CD4-positive, alpha-beta T cell treated with Interleukin-15 for 4 hours (primary cell): ENCODE measurements around the gene BGN.

Experiments
- DNase-seq: peaks from one replicate; pipeline ENCODE4 v3.0.0-alpha.2; 2020; ENCODE audit warnings: low spot score

The BGN gene

DNA sequence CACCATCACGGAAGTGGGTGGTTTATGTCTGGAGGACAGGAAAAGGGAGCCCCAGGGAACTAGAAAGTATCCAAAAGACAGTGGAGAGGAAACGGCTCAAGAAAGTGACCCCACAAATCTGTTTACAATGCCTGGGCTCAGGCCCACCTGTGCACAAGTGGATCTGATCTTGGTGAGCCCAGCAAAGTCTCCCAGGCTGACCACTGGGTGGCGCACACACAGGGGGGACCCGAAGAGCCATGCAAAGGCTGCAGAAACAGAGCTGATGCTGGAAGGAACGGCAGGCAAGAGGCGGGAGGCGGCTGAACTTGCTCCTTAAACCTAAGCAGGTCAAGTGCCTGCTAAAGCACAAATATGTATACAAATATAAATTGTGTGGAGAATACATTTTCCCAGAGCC, 34.0 kb upstream of the BGN start:
- DNase-seq = peak; percentile 33

DNA sequence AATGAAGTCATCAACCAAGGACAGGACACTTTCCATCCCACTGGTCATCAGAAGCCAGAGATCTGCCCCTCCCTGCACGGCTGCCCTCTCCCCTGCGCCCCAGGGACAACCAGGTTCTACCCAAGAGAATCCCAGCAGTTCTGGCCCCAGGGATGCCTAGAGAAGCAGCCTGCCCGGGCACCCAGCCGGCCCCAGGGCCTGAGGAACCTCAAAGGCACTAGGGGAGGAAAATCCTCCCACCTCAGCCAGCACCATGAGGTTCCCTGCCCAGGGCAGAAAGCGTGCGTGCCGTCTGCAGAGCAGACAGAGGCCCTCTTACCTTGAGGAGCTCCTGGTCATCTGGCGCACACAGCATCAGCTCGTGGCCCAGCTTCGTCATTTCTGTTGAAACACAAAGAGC, 32.5 kb upstream of the BGN start:
- DNase-seq = no peak

DNA sequence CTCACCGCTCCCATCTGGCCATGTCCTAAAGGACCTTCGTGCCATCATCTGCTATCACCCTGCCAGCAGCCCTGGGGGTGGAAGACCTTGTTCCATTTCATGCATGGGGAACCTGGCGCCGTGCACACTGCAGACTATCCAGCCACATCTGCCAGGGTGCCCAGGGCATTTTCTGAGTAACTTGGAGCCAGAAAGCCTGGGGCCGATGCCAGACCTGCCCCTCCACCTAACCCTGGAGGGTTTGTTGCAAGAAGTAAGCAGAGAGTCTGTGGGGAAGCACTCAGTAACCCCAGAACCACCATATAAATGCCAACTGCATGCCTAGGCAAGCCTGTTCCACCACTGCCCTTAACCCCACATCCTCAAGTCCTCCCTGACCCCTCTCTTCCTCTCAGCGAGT, 31.7 kb upstream of the BGN start:
- no peak for DNase-seq

DNA sequence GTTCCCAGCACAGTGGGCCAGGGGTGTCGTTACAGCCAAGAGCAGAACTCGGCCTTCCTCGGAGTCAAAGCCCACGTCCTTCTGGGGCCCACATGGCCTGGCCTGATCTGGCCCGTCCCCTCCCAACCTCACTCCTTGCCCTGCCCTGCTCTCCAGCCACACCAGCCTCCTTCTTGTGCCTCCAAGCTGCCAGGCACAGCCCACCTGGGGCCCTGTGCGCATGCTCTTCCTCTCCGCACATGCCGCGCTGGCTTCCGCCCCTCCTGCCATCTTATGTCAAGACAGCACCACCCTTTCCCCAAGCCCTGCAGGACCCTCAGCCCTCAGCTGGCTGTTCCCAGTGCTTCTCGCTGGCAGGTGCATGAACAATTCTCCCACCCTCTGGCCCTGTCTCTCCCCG, 31.2 kb upstream of the BGN start:
- no peak for DNase-seq

DNA sequence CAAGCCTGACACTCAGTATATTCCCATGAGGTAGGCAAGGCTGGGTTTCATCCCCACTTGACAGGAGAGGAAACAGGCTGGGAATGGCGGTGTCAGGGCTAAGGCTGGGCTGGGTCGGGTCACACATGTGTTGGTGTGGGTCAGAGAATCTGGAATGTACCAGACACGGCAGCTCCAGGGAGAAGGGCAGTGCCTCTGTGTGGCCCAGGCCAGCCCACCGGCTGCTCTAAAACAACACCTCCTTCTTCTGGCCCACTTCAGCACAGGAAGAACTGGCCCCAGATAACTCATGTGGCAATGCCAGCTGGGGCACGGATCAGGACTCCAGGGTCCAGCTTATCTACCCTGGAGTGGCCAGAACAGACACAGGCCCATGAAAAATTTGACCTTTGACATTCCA, 30.7 kb upstream of the BGN start:
- no peak for DNase-seq

DNA sequence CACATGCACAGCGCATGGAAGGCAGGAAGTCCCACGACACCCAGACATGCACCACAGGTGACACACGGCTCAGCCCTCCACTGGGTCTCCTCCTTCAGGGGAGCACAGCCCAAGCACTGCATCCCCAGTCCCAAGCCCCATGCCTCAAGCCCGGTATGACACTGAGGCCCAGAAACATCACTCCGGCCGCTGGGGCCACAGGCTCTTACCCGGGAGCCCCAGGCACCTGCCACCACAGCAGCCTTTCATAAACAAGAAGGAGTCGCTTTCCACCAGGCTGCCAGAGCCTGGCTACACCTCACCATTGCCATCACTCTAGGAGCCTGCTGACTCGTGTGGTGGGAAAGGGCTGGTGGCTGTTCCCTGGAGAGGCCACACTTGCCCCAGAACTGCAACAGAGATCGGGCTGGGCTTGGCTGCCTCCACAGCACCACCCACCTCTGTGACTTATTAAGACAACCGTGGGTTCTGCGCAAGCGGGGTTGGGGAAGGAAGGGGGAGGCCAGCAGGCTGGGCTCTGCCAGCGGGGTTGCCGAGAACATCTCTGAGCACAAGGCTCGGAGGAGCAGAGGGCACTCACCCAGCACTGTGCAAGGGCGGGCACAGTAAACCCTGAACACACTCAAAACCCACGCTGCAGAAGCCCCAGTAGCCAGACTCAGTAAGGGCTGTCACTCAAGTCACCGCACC, 28.9 kb upstream of the BGN start:
- no peak for DNase-seq

DNA sequence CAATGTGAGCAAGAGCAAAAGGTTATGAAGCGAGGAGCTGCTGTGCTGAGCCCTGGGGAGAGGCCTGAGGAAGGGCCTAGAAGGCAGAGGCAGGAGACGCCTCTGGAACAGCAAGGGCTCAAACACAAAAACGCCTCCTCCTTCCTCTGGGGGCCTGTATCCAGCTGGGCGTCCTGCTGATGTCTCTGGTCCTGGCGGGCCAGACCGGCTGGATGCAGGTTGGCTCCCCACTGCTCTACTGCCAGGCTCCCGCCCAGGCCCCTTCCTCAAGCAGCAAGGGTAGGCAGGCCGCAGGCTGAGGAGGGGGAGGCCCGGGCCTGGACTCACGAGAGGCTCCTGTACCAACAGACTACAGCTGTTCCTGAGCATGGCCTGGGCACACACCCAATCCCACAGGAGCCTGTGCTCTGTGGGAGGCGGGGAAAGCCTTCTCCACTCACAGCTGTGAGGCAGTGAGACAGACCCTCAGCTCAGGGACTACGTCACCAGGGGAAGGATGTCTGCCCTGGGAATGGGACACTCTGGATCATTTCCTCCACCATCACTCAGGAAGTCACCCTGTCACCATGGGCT, 26.7 kb upstream of the BGN start:
- no peak for DNase-seq

DNA sequence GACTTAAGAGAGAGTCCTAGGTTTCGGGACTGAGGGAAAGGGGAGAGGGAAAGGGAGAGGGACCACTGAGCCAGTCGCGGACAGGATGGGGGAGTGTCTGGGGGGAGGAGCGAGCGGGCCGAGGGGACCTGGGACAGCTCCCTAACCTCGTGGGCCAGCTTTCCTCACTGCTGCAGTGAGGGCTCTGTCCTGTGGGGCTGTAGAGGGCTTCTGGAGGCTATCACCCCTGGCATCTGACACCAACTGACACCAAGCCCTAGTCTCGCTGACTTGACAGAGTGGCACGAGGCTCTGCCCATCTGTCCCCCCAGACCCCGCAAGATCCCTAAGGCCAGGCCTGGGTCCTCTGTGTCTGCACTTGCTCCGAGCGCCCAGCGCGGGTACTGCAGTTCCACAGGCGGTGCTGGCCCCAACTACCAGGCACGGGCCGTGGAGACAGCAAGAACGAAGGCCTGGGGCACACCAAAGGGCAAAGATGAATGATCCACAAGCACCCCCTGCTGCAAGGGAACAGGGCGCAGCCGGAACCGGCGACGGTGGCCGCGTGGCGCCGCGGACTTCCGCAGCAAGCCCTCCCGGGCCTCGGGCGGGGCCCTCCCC, 24.9 kb upstream of the BGN start:
- DNase-seq = peak; percentile 43

DNA sequence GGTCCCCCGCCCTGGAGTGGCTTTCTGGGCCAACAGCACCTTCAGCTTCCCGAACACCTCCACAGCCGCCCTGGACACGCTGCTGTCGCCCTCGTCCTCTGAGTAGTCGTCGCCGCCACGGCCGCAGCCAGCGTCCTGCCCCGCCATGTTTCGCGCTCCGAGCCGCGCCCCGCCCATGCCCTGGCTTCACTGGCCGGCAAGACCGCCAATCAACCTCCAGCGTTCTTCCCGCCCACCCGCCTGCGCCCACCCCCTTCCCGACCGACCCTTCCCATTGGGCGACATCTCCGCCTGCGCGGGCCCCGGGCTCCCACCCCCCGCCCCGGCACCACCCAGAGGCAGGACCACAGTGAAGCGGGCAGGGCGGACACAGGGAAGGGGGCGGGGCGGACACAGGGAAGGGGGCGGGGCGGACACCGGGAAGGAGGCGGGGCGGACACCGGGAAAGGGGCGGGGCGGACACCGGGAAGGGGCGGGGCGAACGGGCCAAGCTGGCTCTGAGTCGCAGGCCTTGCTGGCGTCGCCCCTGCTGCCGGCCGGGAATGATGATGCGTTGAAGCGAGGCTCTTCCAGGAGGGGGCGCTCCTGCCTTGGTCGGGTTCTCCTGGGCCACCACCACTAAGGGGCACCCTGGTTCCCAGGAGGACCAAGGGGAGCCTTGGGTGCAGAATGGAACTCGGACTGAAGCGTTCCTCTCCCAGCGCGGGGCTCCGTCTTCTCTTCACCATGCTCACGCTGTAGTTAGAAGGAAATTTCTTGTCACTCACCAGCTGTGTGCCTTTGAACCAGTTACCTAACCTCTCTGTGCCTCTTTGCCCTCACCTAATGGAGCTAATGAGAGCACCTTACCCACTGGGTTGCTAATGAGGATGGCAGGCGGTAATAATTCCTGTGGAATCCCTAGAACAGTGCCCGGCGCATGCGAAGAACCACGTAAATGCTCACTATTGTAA, 24.1 kb upstream of the BGN start, which contains the start of gene HAUS7:
HAUS7 (minus strand) TSS at position 166 of the 953 bp plus-strand sequence; CDS start at position 147, 19 bp downstream.
- DNase-seq = peak; percentile 88

DNA sequence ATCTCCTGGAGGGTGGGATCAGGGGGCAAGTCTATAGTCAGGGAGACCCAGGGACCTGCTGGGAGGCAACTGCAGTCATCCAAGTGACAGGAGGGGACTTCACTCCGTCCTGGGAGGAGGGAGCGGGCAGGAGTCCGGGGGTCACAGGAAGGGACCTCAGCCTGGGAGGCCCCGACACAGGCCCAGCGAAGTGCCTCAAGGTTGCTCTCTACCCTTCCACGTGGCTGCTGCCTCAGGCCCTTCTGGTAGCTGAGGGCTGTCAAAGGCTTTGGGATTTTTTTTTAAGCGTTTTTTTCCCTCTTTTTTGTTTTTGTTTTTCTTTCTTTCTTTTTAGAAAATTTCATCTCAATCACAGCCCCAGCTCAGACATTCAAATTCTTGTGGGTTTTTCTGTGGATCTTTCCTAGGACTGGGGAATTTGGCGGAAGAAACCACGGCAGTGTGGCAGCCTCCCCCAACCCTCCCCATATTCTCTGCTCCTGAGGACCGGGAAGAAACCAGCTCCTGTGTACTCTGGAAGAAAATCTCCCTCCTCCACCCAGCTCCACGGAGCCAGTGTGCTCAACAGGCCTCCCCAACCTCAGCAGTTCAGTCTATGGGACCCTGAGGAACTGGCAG, 23.0 kb upstream of the BGN start:
- no peak for DNase-seq

DNA sequence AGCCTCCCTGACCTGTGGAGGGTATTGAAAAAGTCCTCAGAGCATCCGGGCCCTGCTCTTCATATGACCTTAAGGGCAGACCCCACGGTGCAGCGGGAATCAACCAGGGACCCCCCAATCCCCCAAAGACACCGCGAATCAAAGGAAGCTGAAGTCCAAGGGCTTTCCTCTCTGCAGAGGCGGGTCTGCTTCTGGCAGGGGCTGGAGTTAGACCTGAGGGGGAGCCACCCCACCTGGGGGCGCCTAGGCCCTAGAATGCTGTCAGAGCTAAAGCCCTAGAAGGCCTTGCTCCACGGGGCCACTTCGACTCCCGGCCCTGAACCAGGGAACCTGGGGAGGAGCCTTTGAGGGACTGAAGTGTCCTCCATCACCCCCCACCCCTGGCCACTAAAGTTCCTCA, 21.7 kb upstream of the BGN start:
- no peak for DNase-seq

DNA sequence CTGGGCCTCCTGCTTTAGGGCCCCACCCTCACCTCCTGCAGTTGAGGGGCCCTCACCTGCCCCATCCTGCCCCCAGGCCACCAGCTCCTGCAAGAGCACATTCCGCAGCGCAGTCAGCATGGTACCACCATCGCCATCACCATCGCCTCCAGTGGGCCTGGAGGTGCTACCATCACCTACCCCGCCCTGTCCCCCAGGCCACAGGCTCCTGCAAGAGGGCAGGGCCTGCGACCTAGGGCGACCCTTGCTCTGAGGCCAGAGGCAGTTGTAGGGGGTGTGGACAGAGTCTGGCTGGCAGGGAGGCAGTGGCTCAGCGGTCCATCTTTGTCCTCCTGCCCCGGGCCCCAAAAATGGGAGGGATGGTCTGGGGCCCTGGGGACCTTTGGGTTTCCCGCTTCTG, 20.5 kb upstream of the BGN start:
- no peak for DNase-seq

DNA sequence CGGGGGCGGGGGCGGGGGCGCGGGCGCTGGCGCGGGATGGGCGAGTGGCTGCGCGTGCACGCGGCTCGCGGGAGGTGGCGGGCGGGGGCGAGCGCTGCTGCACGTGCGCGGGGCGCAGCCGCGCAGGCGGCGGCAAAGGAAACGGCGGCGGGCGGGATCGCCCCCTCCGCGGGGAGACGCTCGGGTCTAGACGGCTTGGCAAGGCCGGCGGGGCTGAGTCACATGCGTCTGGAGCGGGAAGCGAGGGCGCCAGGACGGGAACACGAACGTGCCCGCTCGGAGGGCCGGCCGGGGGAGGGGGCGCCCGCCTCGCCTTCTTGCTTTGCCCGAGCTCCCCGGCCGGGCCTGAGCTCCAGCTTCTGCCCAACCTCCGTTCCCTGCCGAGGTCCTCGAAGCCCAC, 20.1 kb upstream of the BGN start:
- peak; percentile 32 for DNase-seq

DNA sequence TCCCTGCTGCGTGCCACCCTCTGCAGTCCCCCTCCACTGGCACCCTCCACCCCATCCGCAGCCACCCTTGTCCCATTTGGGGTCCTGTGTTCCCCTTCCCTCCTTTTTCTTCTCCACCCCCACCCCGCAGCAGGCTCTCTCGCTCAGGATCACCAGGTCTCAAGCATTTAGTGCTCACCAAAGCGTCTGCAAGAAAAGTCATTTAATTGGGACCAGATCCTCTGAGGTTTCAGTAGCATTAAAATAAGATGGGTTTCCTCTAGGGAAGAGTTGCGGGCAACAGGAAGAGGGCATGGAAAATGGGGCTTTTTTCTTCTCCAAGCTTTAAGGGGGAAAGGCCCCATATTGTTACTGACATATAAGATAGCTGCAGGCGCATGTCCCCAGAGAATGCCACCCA, 19.5 kb upstream of the BGN start:
- no peak for DNase-seq

DNA sequence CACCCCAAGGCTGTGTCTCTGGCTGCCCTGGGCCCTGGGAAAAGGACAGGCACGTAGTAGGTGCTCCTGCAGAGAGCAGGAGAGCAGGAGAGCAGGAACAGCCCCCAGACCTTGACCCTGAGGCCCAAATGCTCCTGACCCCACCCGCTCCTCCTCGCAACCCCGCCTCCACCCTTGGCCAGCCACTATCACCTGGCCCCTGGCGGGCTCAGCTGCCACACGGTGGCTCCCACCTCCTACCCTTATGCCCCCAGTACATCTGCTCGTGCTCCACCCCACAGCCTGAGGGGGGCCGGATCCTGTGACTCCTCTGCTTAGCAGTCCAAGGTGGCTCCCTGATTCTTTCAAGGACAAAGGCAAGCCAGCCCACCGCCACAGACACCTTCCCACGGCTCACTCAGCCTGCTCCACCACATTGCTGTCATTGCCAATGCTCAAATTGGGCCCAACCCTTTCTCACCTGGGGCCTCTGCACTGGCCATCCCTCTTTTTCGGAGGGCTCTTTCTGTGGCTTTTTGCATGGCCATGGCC, 19.0 kb upstream of the BGN start:
- no peak for DNase-seq

DNA sequence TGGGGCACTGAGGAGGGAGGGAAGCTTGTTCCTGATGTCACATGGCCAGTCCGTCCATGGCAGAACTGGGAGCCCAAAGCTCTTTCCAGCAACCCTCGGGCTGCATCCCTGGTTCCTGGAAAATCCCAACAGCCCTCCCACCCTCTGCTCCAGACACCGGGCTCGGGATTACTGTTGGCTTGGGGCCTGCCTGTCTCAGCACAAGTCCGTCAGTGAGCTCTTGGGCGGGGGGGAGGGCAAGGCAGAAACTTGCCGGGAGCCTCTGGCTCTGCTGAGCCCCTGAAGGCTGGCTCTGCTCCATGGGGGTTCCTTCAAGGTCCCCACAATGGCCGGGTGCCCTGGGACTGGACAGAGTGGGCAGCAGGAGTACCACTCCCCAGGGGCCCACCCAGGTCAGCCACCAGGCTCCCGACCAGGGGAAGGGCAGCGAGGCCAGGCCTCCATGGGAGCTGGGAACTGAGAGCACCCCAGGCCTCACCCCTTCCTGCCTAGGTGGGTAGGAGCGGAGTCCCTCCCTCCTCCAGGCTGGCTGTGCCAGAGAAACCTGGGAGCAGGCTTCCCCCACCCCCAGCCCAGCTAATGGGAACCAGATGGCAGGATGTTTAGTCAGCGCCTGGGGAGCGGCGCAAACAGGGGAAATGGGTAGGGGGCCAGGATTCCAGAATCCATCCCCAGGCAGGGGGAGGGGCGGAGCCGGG, 18.0 kb upstream of the BGN start:
- DNase-seq = no peak

DNA sequence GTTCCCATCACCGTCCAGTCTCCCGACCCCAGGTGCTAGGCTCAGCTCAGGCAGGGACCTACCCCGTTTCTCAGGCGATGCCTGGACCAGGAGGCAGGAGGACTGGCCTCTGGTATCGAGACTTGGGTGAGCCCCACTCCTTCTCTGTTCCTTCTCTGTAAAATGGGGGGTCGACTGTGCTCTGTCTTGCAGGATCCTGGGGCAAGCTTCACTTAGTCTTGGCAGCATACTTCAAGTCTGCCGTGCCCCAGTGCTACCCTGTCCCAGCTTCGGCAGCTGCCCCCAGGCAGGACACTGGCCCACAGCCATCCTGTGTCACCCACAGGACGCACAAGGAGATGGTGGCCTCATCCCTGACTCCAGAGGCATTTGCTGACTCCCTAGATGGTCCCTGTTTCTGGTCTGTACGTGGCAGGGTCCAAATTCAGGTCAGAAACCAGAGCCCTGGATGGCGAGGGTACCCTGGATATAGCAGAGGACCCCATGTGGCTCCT, 17.4 kb upstream of the BGN start:
- DNase-seq = no peak

DNA sequence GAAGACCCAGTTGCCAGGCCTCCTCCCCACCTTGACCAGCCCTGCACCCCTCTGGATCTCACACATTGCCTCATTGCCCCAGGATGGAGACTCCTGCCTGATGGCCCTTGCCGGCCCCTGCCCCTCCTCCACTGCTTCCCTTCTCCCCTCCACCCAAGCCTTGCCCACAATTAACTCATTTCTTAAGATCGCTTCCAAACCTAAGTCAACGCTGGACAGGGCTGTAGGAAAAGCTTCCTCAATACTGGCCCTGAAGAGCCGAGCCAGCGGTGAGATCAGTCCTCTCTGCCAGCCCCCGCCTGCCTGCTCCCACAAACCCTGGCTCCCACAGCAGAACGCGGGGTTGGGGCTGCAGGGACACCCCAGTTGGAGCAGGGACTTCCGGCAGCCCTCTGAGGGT, 16.9 kb upstream of the BGN start:
- DNase-seq = no peak

DNA sequence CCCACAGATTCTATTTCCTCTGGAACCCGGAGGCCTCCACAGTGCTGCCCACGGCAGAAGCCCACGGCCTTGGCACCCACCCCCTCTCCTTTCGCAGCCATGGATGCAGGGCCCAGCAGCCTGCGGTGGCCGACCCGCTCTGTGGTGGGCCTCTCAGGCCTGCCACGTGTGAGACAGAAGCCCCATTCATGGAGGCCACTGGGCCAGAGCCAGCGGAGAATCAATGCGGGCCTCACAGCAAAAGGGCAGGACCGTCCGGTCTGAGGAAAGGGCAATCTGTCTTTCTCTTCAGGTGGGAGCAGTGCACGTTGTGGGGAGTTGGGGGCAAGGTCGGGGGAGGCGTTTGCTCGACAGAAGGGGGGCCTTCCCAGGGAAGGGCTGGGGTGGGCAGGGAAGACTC, 16.0 kb upstream of the BGN start:
- DNase-seq = no peak

DNA sequence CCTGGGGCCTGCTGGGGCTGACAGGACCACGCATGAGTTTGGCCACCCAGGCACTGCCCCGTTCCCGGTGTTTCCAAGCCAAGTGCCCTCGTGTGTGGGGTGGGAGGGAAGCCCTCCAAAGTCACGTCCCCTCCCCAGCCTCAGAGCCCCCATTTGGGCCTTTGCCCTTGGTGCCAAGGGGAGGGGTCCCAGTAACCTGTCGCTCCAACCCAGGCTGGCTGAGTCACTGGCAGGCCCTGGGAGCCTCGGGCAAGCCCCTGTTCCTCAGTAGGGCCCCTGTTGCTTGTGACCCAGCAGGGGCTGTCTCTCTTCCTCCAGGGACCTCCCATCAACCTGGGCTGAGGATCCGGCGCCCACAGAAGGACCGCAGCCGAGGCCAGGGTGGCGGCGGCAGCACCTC, 13.7 kb upstream of the BGN start:
- no peak for DNase-seq

DNA sequence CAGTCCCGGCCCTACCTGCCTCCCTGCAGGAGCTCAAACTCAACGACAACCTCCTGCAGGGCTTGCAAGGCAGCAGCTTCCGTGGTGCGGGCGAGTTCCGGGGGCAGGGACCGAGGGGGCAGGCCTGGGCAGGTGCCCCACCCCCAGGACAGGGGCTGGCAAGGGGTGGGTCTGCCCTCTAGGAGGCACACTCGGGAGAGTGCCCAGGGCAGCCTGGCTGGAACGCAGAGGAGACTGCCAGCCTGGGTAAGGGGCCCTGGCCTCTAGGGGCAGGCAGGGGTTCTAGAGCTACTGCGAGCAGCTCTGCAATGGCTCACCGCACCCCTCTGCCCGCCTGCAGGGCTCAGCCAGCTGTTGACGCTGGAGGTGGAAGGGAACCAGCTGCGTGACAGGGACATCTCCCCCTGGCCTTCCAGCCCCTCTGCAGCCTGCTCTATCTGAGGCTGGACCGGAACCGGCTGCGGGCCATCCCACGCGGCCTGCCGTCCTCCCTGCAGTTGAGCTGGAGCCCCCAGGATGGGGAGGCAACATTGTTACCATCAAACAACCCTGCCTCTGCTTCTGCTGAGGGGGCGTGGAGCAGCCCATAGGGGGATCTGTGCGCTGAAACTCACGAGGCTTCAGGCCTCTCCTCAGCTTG, 12.3 kb upstream of the BGN start:
- DNase-seq = no peak
